ENCODE data around the gene NCMAP. TPM values are rescaled to one million over a fixed set of nuclear protein-coding genes. Genes with fewer than 3 reads are reported as not detected.

The NCMAP gene
- total RNA-seq, 1 donor from 2014 or later, result 1.3 TPM

GRCh38 chr1:24622218-24622617, 66.3 kb downstream of the NCMAP start:
- no peaks in the 10 kb centered on the region for H3K27me3 Mint-ChIP-seq
- H3K4me3 Mint-ChIP-seq (ENCODE audit: low read depth), result no peak overlapping the region
- H3K27ac Mint-ChIP-seq, result no peak overlapping the region
- peaks cover 4% of the 10 kb centered on the region for H3K9me3 Mint-ChIP-seq (ENCODE audit: low read depth)
- H3K36me3 Mint-ChIP-seq (ENCODE audit: insufficient read depth), result no peaks in the 10 kb centered on the region
- H3K4me1 Mint-ChIP-seq (ENCODE audit: low read depth), result peaks cover 14% of the 10 kb centered on the region
- no peak for DNase-seq (ENCODE audit: low spot score, unreplicated experiment)
- TF ChIP-seq CTCF (IDR thresholded peaks at IDR 0.05; ENCODE audit: unreplicated experiment), result no peak

GRCh38 chr1:24632832-24633175, 76.9 kb downstream of the NCMAP start:
- no peaks in the 10 kb centered on the region for H3K36me3 Mint-ChIP-seq (ENCODE audit: insufficient read depth)
- H3K9me3 Mint-ChIP-seq (ENCODE audit: low read depth), result peaks cover 2% of the 10 kb centered on the region
- no peak for TF ChIP-seq CTCF (IDR thresholded peaks at IDR 0.05; ENCODE audit: unreplicated experiment)

GRCh38 chr1:24635195-24635843, 79.4 kb downstream of the NCMAP start:
- no peak for DNase-seq (ENCODE audit: low spot score, unreplicated experiment)
- Mint-ChIP-seq H3K27me3 (peaks cover 10% of the 10 kb centered on the region), H3K4me1 (ENCODE audit: low read depth) (peaks cover 19% of the 10 kb centered on the region), H3K27ac (no peak overlapping the region), H3K4me3 (ENCODE audit: low read depth) (no peak overlapping the region), H3K9me3 (ENCODE audit: low read depth) (peaks cover 2% of the 10 kb centered on the region), H3K36me3 (ENCODE audit: insufficient read depth) (no peaks in the 10 kb centered on the region)
- peak; percentile 60 for TF ChIP-seq CTCF (IDR thresholded peaks at IDR 0.05; ENCODE audit: unreplicated experiment)

More at GRCh38 chr1:24632832-24633175, 76.9 kb downstream of the NCMAP start:
- no peak overlapping the region for H3K4me3 Mint-ChIP-seq (ENCODE audit: low read depth)
- H3K4me1 Mint-ChIP-seq (ENCODE audit: low read depth), result peaks cover 15% of the 10 kb centered on the region
- H3K27ac Mint-ChIP-seq, result peak overlapping the region; percentile 54
- no peak for DNase-seq (ENCODE audit: low spot score, unreplicated experiment)
- H3K27me3 Mint-ChIP-seq, result peaks cover 10% of the 10 kb centered on the region

- TF ChIP-seq CTCF (IDR thresholded peaks at IDR 0.05; ENCODE audit: unreplicated experiment), result no peak
- no peak overlapping the region for H3K27ac Mint-ChIP-seq
- peaks cover 25% of the 10 kb centered on the region for H3K4me1 Mint-ChIP-seq (ENCODE audit: low read depth)
- no peak for DNase-seq (ENCODE audit: low spot score, unreplicated experiment)
- H3K4me3 Mint-ChIP-seq (ENCODE audit: low read depth), result no peak overlapping the region
- peaks cover 10% of the 10 kb centered on the region for H3K27me3 Mint-ChIP-seq
- no peaks in the 10 kb centered on the region for H3K36me3 Mint-ChIP-seq (ENCODE audit: insufficient read depth)
- peaks cover 2% of the 10 kb centered on the region for H3K9me3 Mint-ChIP-seq (ENCODE audit: low read depth)
Measured at GRCh38 chr1:24636661-24637357, 80.9 kb downstream of the NCMAP start.

GRCh38 chr1:24639094-24639493, 83.2 kb downstream of the NCMAP start:
- peaks cover 13% of the 10 kb centered on the region for H3K4me1 Mint-ChIP-seq (ENCODE audit: low read depth)
- no peak overlapping the region for H3K4me3 Mint-ChIP-seq (ENCODE audit: low read depth)
- H3K36me3 Mint-ChIP-seq (ENCODE audit: insufficient read depth), result no peaks in the 10 kb centered on the region
- peaks cover 10% of the 10 kb centered on the region for H3K27me3 Mint-ChIP-seq
- no peak for DNase-seq (ENCODE audit: low spot score, unreplicated experiment)
- peak overlapping the region; percentile 5 for H3K27ac Mint-ChIP-seq
- no peak for TF ChIP-seq CTCF (IDR thresholded peaks at IDR 0.05; ENCODE audit: unreplicated experiment)
- H3K9me3 Mint-ChIP-seq (ENCODE audit: low read depth), result no peaks in the 10 kb centered on the region

Measured in progenitor cell of endocrine pancreas (in vitro differentiated cells).